Measurements from ENCODE around the gene NR2F1. TPM values are rescaled to one million over a fixed set of nuclear protein-coding genes. Genes with fewer than 3 reads are reported as not detected.
A peak's percentile ranks its signal among the peaks of the same experiment; 100 is the strongest.

Gene NR2F1
- total RNA-seq, 2 donors from 2014 or later: 0.22 TPM; not detected in 1

DNA sequence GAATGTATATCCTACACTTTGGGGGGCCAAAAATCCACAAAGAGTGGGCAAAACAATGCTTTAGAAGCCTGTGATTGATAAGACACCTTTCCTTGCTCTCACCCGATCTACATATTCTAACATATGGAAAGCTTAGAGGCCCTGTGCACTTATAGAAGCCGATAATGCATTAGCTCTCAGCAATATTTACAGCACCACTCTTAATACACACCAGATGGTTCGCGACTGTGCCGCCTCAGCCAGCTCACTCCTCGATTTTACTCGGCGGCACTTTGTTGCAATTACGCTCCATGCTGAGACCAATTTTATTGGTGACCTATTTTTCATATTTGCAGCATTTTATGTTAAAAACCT, 18.8 kb downstream of the NR2F1 start:
- Histone ChIP-seq H3K27ac (ENCODE audit: low read depth, low read length) (peak overlapping the region; percentile 88), H3K27me3 (ENCODE audit: control insufficient read depth, insufficient read depth, low read length, poor library complexity, severe bottlenecking) (peaks cover 100% of the 10 kb centered on the region), H3K36me3 (ENCODE audit: control insufficient read depth, insufficient read depth, low read length) (no peaks in the 10 kb centered on the region), H3K9ac (ENCODE audit: extremely low read depth, low read length, poor library complexity, severe bottlenecking) (no peak overlapping the region), H3K4me1 (ENCODE audit: control insufficient read depth, insufficient read depth, low read length) (peaks cover 2% of the 10 kb centered on the region), H3K4me3 (ENCODE audit: low read length) (peak overlapping the region; percentile 56), H3K9me3 (ENCODE audit: control insufficient read depth, low read length) (peaks cover 6% of the 10 kb centered on the region)
- H3K36me3 Mint-ChIP-seq (ENCODE audit: low read depth): no peaks in the 10 kb centered on the region
- no peaks in the 10 kb centered on the region for H3K9me3 Mint-ChIP-seq
- TF ChIP-seq CTCF (conservative IDR thresholded peaks at IDR 0.05): no peak
- H3K4me3 Mint-ChIP-seq: no peak overlapping the region
- H3K27me3 Mint-ChIP-seq (ENCODE audit: insufficient read depth): no peaks in the 10 kb centered on the region
- H3K4me1 Mint-ChIP-seq: peaks cover 19% of the 10 kb centered on the region
- H3K27ac Mint-ChIP-seq: no peak overlapping the region
- WGBS, 2 experiments (ENCODE audit: insufficient coverage in 1 of 2, insufficient read length in 1 of 2): 4 to 5% methylated on average over 4 to 9 of the region's 9 CpGs
- no peak for DNase-seq

DNA sequence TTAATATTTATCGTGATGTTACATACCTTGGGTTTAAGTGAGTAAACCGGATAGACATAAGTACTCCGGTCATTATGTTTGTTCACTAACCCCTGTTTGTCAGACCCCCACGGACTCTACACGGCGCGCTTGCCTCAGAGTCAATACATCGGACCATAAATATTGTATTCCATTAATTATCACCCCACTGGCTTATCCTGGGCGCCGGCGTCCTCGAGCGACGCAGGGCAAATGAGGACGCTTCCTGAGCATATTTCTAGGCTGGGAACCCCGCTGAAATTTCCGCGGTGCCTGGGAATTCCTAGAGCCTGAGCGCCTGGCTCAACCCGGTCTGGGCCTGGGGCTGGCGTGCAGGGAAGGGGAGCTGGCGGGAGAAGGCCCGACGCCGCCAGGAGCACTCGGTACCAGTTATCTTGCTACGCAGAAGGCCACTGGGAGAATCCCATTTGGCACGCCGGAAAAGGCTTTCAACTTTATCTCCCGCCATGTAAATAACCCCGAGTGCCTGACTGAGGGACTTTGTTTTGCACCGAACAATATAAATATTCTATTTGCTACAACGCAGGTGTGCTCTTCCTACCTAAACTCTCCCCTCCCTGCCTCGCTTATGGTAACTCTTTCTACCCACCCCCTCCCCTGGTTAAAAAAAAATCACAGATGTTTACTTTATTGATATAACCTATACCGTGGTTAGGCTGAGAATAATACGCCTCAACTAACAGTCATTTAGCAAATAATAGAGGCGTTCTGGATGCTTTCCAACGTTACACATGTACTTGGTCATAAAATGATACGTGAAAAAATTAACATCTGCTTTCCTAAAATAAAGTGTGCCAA, 19.4 kb downstream of the NR2F1 start:
- WGBS, 2 experiments (ENCODE audit: insufficient coverage in 1 of 2, insufficient read length in 1 of 2): 3 to 10% methylated on average over 7 to 39 of the region's 39 CpGs
- Histone ChIP-seq H3K27me3 (ENCODE audit: control insufficient read depth, insufficient read depth, low read length, poor library complexity, severe bottlenecking) (peaks cover 100% of the 10 kb centered on the region), H3K9me3 (ENCODE audit: control insufficient read depth, low read length) (peaks cover 6% of the 10 kb centered on the region), H3K9ac (ENCODE audit: extremely low read depth, low read length, poor library complexity, severe bottlenecking) (no peak overlapping the region), H3K4me3 (ENCODE audit: low read length) (peak overlapping the region; percentile 56), H3K4me1 (ENCODE audit: control insufficient read depth, insufficient read depth, low read length) (peaks cover 4% of the 10 kb centered on the region), H3K36me3 (ENCODE audit: control insufficient read depth, insufficient read depth, low read length) (no peaks in the 10 kb centered on the region), H3K27ac (ENCODE audit: low read depth, low read length) (peak overlapping the region; percentile 88)
- Mint-ChIP-seq H3K27me3 (ENCODE audit: insufficient read depth) (no peaks in the 10 kb centered on the region), H3K9me3 (no peaks in the 10 kb centered on the region), H3K4me1 (peaks cover 23% of the 10 kb centered on the region), H3K4me3 (peak overlapping the region; percentile 29), H3K36me3 (ENCODE audit: low read depth) (no peaks in the 10 kb centered on the region), H3K27ac (no peak overlapping the region)
- peak; percentile 86 for DNase-seq
- TF ChIP-seq CTCF (conservative IDR thresholded peaks at IDR 0.05): peak; percentile 19

DNA sequence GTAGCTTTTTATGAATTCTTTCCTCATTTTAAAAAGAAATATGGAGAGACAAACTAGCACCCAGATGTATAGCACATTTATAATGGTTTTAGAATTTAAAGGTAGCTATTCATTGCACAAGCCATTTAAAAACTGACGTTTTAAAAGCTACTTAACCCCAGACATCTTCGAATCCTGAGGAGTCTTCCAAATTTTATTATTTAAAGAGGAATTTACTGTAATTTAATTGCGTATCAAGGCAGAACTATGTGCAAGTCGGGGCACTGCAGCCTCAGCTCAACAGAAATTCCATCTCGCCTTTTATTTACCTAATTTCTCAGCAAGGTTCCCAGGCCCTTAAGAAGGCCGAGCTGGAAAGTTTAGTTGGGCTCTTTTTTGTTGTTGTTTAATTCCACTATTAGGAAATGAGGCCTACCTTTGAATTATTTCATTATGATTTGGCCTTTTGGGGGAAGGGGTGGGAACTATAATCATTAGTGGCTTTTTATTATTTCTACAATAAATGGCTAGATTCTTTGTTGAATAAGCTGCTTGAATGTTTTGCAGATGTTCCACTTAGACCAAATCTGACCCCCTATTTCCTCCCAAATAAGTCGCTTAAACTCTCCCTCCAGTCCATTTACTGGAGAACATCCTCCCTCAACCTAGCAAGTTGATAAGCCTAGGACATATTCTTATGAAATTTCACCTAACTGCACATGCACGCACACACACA, 20.2 kb downstream of the NR2F1 start:
- Histone ChIP-seq H3K36me3 (ENCODE audit: control insufficient read depth, insufficient read depth, low read length) (no peaks in the 10 kb centered on the region), H3K27ac (ENCODE audit: low read depth, low read length) (peak overlapping the region; percentile 80), H3K4me1 (ENCODE audit: control insufficient read depth, insufficient read depth, low read length) (peaks cover 4% of the 10 kb centered on the region), H3K9me3 (ENCODE audit: control insufficient read depth, low read length) (peaks cover 6% of the 10 kb centered on the region), H3K27me3 (ENCODE audit: control insufficient read depth, insufficient read depth, low read length, poor library complexity, severe bottlenecking) (peaks cover 100% of the 10 kb centered on the region), H3K4me3 (ENCODE audit: low read length) (peak overlapping the region; percentile 56), H3K9ac (ENCODE audit: extremely low read depth, low read length, poor library complexity, severe bottlenecking) (no peak overlapping the region)
- no peaks in the 10 kb centered on the region for H3K27me3 Mint-ChIP-seq (ENCODE audit: insufficient read depth)
- no peak overlapping the region for H3K27ac Mint-ChIP-seq
- no peak for TF ChIP-seq CTCF (conservative IDR thresholded peaks at IDR 0.05)
- no peaks in the 10 kb centered on the region for H3K9me3 Mint-ChIP-seq
- peak overlapping the region; percentile 21 for H3K4me3 Mint-ChIP-seq
- WGBS, 2 experiments (ENCODE audit: insufficient coverage in 1 of 2, insufficient read length in 1 of 2): 21 to 29% methylated on average over 1 to 8 of the region's 8 CpGs
- DNase-seq: no peak
- H3K4me1 Mint-ChIP-seq: peaks cover 24% of the 10 kb centered on the region
- H3K36me3 Mint-ChIP-seq (ENCODE audit: low read depth): no peaks in the 10 kb centered on the region

All from endodermal cell (in vitro differentiated cells).